Testis (tissue), 2 donors: ENCODE measurements around the gene HDHD3.

Experiments
- CTCF ChIP-seq, 3 experiments: fragments of 450-650 bp in 2 of 3; fragments of 200-600 bp in 1 of 3; sonication (generic) in 1 of 3; IDR thresholded peaks; one replicate each; pipeline ENCODE4 v1.5.1; 2016 to 2019; ENCODE audit warnings: antibody characterized with exemption in 3 of 3, mild to moderate bottlenecking in 2 of 3, moderate library complexity in 1 of 3
- POLR2A ChIP-seq: fragments of 450-650 bp; IDR thresholded peaks from one replicate; pipeline ENCODE4 v1.6.1; 2017; ENCODE audit warnings: antibody characterized with exemption, mild to moderate bottlenecking, moderate library complexity

- TF ChIP-seq CTCF (IDR thresholded peaks at IDR 0.05) (no peak), POLR2A (no peak)
Measured at GRCh38 chr9:113390192-113390960, 13.6 kb upstream of the HDHD3 start.
